Esophagus squamous epithelium (tissue), 5 donors: ENCODE results near the gene NRCAM. TPM values are rescaled to one million over a fixed set of nuclear protein-coding genes. Genes with fewer than 3 reads are reported as not detected.
"Not testable (repeated sequence)": the region's sequence is repeated elsewhere in the genome, so short reads cannot be mapped to it uniquely, and the experiment has no call there.

Source experiments
- DNase-seq: peaks from one replicate; lab custom pipeline; 2025; lab: John Stamatoyannopoulos, UW
- H3K27ac ChIP-seq, 4 donors: fragments of 200-600 bp; sonication (generic); one replicate each; pipeline ENCODE4 v1.5.1; 2016 to 2019; ENCODE audit warnings: mild to moderate bottlenecking in 1 of 4
- H3K27me3 ChIP-seq, 4 donors: fragments of 200-600 bp; sonication (generic); 1 replicate in 3 of 4; 2 replicates in 1 of 4; pipeline versions ENCODE4 v1.5.1 to v1.6.0; 2017 to 2021; ENCODE audit warnings: antibody characterized with exemption in 1 of 4
- H3K36me3 ChIP-seq, 3 donors: fragments of 200-600 bp; sonication (generic); one replicate each; pipeline ENCODE4 v1.5.1; 2016 to 2019
- H3K4me1 ChIP-seq, 3 donors: fragments of 200-600 bp; sonication (generic); one replicate each; pipeline ENCODE4 v1.5.1; 2017 to 2019
- H3K4me3 ChIP-seq, 4 donors: fragments of 200-600 bp; sonication (generic); 1 replicate in 3 of 4; 2 replicates in 1 of 4; pipeline ENCODE4 v1.5.1; 2016 to 2019; ENCODE audit warnings: mild to moderate bottlenecking in 2 of 4, moderate library complexity in 1 of 4
- H3K9me3 ChIP-seq, 3 donors: fragments of 200-600 bp; sonication (generic); one replicate each; pipeline ENCODE4 v1.5.1; 2016 to 2019
- CTCF ChIP-seq, 6 experiments: fragments of 450-650 bp in 4 of 6; fragments of 200-600 bp in 2 of 6; sonication (generic) in 2 of 6; IDR thresholded peaks; one replicate each; pipeline ENCODE4 v1.5.1; 2016 to 2019; ENCODE audit warnings: antibody characterized with exemption in 6 of 6, mild to moderate bottlenecking in 4 of 6, moderate library complexity in 4 of 6
- POLR2A ChIP-seq, 4 donors: fragments of 450-650 bp; IDR thresholded peaks; one replicate each; pipeline ENCODE4 v1.6.1; 2017; ENCODE audit warnings: antibody characterized with exemption in 4 of 4, mild to moderate bottlenecking in 4 of 4, moderate library complexity in 3 of 4
- WGBS, 2 donors: methylation state at CpG; one replicate each; pipeline ENCODE4 v1.1.5; 2018; 5-methylcytosine and 5-hydroxymethylcytosine counted together
- intact Hi-C: fragments of 100-400 bp; cut with DNase I; formaldehyde crosslinking; loops from one replicate; pipeline ENCODE4 v1.15.0; 2022
- total RNA-seq, 4 donors: library from RNA; depleted of rRNA; stranded (reverse); fragments of >200 nt; gene quantifications; one replicate each; pipeline ENCODE4 v1.1.0, GENCODE V29; 2016
- donor health status: DM: yes; HTN: yes; CAD: no.

NRCAM gene
- total RNA-seq, 4 donors from 2014 or later: 1.5 to 9.8 (median 6.3) TPM; not detected in 1

- H3K36me3 ChIP-seq: no peaks in the 10 kb centered on the region
- 60 to 70% methylated on average over 3 of the region's 3 CpGs for WGBS, 2 donors
- TF ChIP-seq CTCF (IDR thresholded peaks at IDR 0.05) (no peak), POLR2A (IDR thresholded peaks at IDR 0.05) (no peak)
- intact Hi-C loops: no loop called here
- H3K27ac ChIP-seq: no peak overlapping the region
- no peaks in the 10 kb centered on the region for H3K9me3 ChIP-seq
- H3K27me3 ChIP-seq: no peaks in the 10 kb centered on the region
- H3K4me1 ChIP-seq: peaks cover 5 to 58% (median 15%) of the 10 kb centered on the region in 3 donors
- DNase-seq: no peak
- H3K4me3 ChIP-seq: no peak overlapping the region
Measured at GRCh38 chr7:108283252-108283651, 173.0 kb downstream of the NRCAM start.

- Histone ChIP-seq H3K27ac (no peak overlapping the region), H3K4me1 (peaks cover 5 to 58% (median 15%) of the 10 kb centered on the region in 3 donors), H3K36me3 (no peaks in the 10 kb centered on the region), H3K27me3 (no peaks in the 10 kb centered on the region), H3K9me3 (no peaks in the 10 kb centered on the region), H3K4me3 (no peak overlapping the region)
- TF ChIP-seq POLR2A (IDR thresholded peaks at IDR 0.05) (no peak), CTCF (IDR thresholded peaks at IDR 0.05) (no peak)
- 35 to 41% methylated on average over 4 of the region's 4 CpGs for WGBS, 2 donors
- no peak for DNase-seq
- intact Hi-C loops: no loop called here
Measured at GRCh38 chr7:108282427-108282996, 173.7 kb downstream of the NRCAM start.

GRCh38 chr7:108280136-108280535, 176.1 kb downstream of the NRCAM start:
- intact Hi-C loops: no loop called here
- no peak for DNase-seq
- 12 to 31% methylated on average over 2 to 3 of the region's 3 CpGs for WGBS, 2 donors
- Histone ChIP-seq H3K36me3 (no peaks in the 10 kb centered on the region), H3K4me1 (peaks cover 5 to 37% (median 10%) of the 10 kb centered on the region in 3 donors), H3K9me3 (no peaks in the 10 kb centered on the region), H3K27me3 (no peaks in the 10 kb centered on the region), H3K27ac (no peak overlapping the region), H3K4me3 (no peak overlapping the region)
- TF ChIP-seq POLR2A (IDR thresholded peaks at IDR 0.05) (no peak), CTCF (IDR thresholded peaks at IDR 0.05) (no peak)

- Histone ChIP-seq H3K4me1 (peaks cover 0 to 23% (median under 1%) of the 10 kb centered on the region in 3 donors), H3K27me3 (no peaks in the 10 kb centered on the region), H3K27ac (no peak overlapping the region), H3K9me3 (no peaks in the 10 kb centered on the region), H3K36me3 (no peaks in the 10 kb centered on the region), H3K4me3 (no peak overlapping the region)
- no peak for DNase-seq
- 93 to 95% methylated on average over 3 to 4 of the region's 5 CpGs for WGBS, 2 donors
- intact Hi-C loops: no loop called here
- no peak for TF ChIP-seq CTCF (IDR thresholded peaks at IDR 0.05)
- TF ChIP-seq POLR2A (IDR thresholded peaks at IDR 0.05): no peak
Measured at GRCh38 chr7:108278776-108279175, 177.5 kb downstream of the NRCAM start.

GRCh38 chr7:108278281-108278680, 178.0 kb downstream of the NRCAM start:
- 50 to 79% methylated on average over 1 to 9 of the region's 10 CpGs for WGBS, 2 donors
- no peaks in the 10 kb centered on the region for H3K9me3 ChIP-seq
- H3K27ac ChIP-seq: no peak overlapping the region
- H3K36me3 ChIP-seq: no peaks in the 10 kb centered on the region
- H3K27me3 ChIP-seq: no peaks in the 10 kb centered on the region
- DNase-seq: no peak
- H3K4me1 ChIP-seq: peaks cover 0 to 18% (median 0%) of the 10 kb centered on the region in 3 donors
- no peak for TF ChIP-seq CTCF (IDR thresholded peaks at IDR 0.05)
- no peak for TF ChIP-seq POLR2A (IDR thresholded peaks at IDR 0.05)
- no peak overlapping the region for H3K4me3 ChIP-seq
- intact Hi-C loops: no loop called here

GRCh38 chr7:108274447-108274846, 181.8 kb downstream of the NRCAM start:
- 80 to 88% methylated on average over 5 of the region's 5 CpGs for WGBS, 2 donors

GRCh38 chr7:108272891-108273290, 183.3 kb downstream of the NRCAM start:
- DNase-seq, H3K27me3 ChIP-seq, H3K9me3 ChIP-seq, intact Hi-C loops, H3K27ac ChIP-seq, H3K4me3 ChIP-seq, H3K36me3 ChIP-seq, H3K4me1 ChIP-seq: not testable (repeated sequence)
- WGBS, 2 donors: 89 to 94% methylated on average over 1 of the region's 1 CpG

More at GRCh38 chr7:108274447-108274846, 181.8 kb downstream of the NRCAM start:
- intact Hi-C loops, H3K36me3 ChIP-seq, H3K9me3 ChIP-seq, DNase-seq, H3K4me1 ChIP-seq, H3K27me3 ChIP-seq, H3K27ac ChIP-seq, H3K4me3 ChIP-seq: not testable (repeated sequence)
